ENCODE measurements around the gene CPSF4.

- no peak for TF ChIP-seq CTCF (IDR thresholded peaks at IDR 0.05)
- no peak for TF ChIP-seq EZH2 (IDR thresholded peaks at IDR 0.05; ENCODE audit: borderline replicate concordance, insufficient read depth, low read depth, low read length, poor library complexity, severe bottlenecking)
These were observed 35.9 kb upstream of the CPSF4 start for GRCh38 chr7:99402854-99403253.
